Endometrial microvascular endothelial cells (primary cell): ENCODE data around the gene FOXL2NB. TPM values are rescaled to one million over a fixed set of nuclear protein-coding genes. Genes with fewer than 3 reads are reported as not detected.

ENCODE experiments used
- in situ Hi-C: cut with HindIII; loops from 2 replicates; pipeline ENCODE4 v1.10.0; 2017; ENCODE audit warnings: low sequenced_read_pairs, low pct_unique_long_range_greater_than_20kb; ENCODE audit errors: inconsistent ontology term
- total RNA-seq: library from RNA; depleted of rRNA; stranded (reverse); fragments of >200 nt; gene quantifications from one replicate; pipeline ENCODE4 v1.2.3, GENCODE V29; 2015; ENCODE audit errors: inconsistent ontology term

The FOXL2NB gene
- not detected for total RNA-seq

DNA sequence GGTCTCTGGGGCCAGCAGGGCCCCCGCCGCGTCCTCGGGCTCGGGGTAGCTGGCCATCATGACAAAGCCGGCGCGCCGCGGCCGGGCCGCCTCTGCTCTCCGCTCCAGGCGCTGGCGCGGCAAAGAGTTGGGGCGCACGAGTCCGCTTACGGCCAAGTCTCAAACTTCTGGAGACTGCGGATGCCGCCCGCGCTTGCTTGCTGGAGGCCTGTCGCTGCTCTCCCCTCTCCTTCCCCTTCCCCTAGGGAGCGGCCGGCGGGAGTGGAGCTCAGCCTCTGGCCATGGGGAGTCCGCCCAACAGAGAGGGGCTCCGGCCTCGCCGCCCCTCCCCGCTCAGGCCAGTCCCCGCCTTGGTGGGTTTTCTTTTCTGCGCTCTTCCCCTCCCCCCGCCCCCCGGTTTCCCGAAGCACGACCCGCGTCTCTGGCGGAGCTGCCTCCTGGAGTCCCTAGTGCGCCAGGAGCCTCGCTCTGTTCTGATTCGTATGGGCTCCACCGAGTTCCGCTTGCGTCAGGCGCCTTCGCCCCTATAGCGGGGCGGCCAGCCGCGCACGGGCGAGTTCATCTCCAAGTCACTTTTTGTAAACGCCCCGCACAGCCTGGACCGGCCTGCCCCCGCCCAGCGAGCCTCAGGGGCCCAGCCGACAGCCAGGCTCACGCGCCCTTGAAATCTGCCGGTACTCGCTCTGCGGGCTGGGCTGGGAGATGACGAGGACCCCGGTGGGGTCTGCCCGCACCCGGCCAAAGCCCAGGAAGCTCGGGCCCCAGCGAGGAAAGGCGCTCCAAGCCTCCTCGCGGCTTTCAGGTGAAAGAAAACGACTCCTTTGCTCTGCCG is at the start of gene FOXL2NB, which contains the start of gene FOXL2:
Gene FOXL2NB, plus strand, starts transcription at position 555 of the 832 bp plus-strand sequence. Its CDS starts 148 bp downstream, at position 703.
Gene FOXL2, minus strand, starts transcription at position 475 of the 832 bp plus-strand sequence. Its CDS starts 415 bp downstream, at position 60.
- in situ Hi-C loops: loop anchor here (25.0 kb wide), 1 partner anchor 390 kb away; the partner anchor contains the start of gene MRPS22

DNA sequence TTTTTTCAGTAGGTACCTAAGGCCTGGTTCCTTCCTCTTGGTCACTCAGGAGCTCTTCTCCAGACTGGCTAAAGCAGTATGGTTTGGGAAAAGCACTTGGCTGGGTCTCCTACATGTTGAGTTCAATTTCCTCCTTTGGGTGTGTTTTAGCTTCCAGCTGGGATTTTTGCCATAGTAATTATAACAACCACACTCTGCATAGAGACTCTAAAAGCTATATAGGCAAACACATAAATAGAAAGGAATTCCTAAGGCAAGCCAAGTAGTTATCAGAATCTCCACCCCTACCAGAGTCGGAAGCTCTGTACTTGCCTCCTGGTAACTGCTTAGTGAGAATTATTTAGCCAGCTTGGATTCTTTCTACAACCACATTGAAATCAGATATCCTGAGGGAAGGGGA is 48.7 kb upstream of the FOXL2NB start:
- in situ Hi-C loops: no loop called here

DNA sequence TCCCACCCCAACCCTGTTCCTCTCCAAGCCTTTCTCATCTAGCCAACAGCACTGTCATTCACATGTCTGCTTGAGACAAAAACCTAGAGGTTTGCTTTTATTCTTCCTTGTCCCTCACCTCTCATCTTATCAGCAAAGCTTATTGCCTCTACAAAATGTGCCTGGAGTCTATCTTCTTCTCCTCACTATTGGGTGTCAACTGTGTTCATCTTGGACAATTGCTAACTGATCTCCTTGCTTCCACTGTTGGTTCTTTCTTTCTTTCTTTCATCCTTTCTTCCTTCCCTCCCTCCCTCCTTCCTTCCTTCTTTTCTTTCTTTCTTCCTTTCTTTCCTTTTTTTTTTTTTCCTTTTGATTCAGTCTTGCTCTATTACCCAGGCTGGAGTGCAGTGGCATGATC is 48.3 kb upstream of the FOXL2NB start:
- in situ Hi-C loops: no loop called here

DNA sequence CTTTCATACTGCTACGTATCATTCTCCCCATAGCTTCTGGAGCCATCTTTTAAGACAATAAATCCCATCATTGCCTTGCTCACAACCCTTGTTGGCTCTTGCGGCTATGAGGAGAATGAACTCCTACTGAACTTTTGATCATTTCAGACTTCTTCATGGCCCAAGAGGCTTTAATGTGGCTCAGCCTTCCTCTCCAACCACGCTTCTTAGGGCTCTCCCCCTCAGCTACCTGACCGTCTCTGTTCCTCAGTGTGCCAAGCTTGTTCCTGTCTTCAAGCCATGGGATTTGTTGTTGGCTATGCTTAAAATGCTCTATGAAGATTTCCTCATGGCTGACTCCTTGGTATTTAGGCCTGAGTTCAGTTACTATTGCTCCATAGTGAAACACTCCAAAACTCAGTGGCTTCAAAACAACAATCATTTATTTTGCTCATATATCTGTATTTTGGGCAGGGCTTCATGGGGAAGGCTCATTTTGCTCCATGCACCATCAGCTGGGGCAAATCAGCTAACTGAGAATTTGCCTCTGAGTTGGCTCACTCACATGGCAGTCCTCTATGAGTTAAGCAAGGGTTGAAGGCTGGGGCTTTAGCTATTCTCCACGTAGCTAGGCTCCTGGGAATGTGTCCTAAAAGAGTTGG is 47.5 kb upstream of the FOXL2NB start:
- in situ Hi-C loops: no loop called here

DNA sequence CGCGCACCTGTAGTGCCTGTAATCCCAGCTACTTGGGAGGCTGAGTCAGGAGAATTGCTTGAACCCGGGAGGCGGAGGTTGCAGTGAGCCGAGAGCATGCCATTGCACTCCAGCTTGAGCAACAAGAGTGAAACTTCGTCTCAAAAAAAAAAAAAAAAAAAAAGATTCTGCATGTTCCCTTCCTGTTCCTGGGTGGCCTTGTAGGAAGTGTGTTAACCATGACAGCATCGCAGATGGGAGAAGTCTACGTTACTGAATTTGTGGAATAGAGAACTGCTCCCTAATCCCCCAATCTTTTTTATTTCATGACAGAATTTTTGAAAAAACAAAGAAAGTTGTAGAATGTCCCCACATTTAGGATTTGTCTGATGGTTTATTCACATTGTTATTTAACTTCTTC is 45.5 kb upstream of the FOXL2NB start:
- in situ Hi-C loops: loop anchor here (25.0 kb wide), 1 partner anchor 314 kb away; the partner anchor contains the start of gene CEP70

DNA sequence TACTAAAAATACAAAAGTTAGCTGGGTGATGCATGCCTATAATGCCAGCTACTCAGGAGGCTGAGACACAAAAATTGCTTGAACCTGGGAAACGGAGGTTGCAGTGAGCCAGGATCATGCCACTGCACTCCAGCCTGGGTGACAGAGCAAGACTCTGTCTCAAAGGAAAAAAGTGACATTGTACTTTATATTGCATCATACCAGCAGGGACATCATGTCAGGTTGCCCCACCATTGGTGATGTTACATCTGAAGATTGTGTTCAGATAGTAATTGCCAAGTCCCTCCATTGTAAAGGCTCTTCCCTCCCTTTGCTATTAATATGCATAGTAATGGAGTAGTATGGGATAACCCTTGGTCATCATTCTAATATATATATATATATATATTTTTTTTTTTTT is 44.8 kb upstream of the FOXL2NB start:
- in situ Hi-C loops: loop anchor here (25.0 kb wide), 1 partner anchor 315 kb away; the partner anchor contains the start of gene CEP70

DNA sequence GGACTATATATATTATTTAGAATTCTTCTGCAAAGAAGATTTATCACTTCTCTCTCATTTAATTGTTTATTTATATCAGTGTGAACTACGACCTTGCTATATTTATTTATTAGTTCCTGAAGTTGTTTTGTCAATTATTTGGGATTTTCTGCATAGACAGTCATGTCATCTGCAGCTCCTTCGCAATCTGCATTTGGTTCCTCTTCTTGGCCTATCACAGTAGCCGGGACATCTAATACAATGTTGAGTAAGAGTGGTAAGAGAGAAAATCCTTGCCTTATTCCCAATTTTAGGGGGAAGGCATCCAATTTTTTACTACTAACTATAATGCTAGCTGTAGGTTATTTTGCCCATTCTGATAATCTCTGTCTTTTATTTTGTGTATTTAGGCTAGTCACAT is 39.5 kb upstream of the FOXL2NB start:
- in situ Hi-C loops: loop anchor here (25.0 kb wide), 1 partner anchor 320 kb away; the partner anchor contains the start of gene CEP70

DNA sequence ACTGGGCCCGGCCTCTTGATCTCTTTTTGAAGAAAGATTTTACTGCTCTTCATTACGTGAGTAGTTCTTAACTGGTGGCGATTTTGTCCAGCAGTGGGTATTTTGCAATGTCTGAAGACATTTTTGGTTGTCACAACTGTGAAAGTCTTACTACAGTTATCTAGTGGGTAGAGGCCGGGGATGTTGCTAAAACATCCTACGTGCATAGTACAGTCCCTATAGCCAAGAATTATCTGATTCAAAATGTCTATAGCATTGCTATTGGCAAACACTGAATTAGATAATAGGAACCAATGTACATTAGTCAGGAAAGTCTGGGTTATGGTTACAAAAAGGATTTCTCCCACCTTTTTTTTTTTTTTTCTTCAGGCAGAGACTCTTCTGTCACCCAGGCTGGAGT is 38.2 kb upstream of the FOXL2NB start:
- in situ Hi-C loops: loop anchor here (25.0 kb wide), 1 partner anchor 322 kb away; the partner anchor contains the start of gene CEP70

DNA sequence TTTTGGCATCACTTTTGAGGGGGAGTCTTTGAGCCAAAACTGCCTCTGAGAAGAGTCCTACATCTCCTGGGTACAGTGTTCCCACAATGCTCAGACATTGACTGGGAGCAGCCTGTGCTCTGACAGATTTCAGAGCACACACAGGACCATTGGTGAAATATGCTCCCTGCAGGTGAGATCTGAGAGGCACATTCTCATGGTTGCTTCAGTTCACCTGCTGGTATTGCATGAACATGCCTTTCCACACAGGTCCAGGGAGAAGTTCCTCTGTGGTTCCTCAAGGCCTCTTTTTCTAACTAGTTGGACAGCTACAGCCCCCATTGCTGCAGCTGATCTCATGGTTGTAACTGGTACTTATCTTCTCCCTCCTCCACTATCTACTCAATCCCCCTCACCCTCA is 37.1 kb upstream of the FOXL2NB start:
- in situ Hi-C loops: loop anchor here (25.0 kb wide), 1 partner anchor 323 kb away; the partner anchor contains the start of gene CEP70

DNA sequence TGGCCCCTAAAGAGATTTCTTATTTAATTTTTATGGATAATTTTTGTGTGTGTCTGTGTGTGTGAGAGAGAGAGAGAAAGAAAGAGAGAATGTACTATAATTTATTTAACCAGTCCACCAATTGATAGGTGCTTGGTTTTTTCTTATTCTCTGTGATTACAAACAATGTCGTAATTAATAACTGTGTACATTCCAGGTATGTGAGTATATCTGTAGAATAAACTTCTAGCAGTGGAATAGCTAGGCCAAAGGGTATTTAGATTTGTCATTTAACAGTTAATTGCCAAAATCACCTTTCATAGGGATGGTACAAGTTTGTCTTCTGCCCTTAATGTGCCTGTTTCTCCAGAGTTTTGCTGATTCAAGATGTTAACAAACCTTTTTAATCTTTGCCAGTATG is 35.4 kb upstream of the FOXL2NB start:
- in situ Hi-C loops: loop anchor here (25.0 kb wide), 1 partner anchor 324 kb away; the partner anchor contains the start of gene CEP70

DNA sequence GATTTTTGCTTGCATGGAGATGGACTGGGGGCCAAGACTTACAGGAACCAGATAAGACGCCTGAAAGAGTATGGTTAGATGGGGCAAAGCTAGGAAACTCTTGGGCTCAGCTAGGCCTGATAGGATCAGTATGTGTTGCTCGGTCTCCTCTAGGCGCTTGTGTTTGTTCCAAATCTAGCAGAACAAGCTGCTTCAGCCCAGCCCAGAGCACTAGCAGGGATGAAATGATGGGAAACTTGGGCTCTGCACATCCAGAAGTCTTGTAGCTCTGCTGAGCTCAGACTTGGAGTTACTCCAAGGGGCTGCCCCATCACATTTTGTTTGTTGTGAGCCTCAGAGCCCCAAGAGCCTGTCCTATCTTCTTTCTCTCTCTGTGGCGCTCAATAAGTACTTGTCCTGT is 34.8 kb upstream of the FOXL2NB start:
- in situ Hi-C loops: loop anchor here (25.0 kb wide), 1 partner anchor 325 kb away; the partner anchor contains the start of gene CEP70

DNA sequence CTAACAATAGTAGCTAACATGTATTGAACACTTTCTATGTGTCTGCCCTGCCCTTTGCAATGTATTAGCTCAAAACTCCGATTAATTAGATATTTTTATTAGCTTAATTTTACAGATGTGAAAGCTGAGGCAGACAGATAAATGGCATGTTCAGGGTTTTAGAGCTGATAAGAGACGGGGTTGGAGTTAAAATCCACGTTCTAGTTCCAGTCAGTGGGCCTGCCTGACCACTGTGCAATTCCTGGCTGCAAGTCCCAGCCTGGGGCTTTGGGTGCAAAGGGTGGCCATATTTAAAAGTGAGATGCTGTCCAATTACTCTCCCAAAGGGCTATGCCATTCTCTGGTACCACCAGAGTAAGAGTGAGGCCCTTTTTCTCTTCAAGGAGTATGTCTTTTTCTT is 33.3 kb upstream of the FOXL2NB start:
- in situ Hi-C loops: loop anchor here (25.0 kb wide), 1 partner anchor 326 kb away; the partner anchor contains the start of gene CEP70

DNA sequence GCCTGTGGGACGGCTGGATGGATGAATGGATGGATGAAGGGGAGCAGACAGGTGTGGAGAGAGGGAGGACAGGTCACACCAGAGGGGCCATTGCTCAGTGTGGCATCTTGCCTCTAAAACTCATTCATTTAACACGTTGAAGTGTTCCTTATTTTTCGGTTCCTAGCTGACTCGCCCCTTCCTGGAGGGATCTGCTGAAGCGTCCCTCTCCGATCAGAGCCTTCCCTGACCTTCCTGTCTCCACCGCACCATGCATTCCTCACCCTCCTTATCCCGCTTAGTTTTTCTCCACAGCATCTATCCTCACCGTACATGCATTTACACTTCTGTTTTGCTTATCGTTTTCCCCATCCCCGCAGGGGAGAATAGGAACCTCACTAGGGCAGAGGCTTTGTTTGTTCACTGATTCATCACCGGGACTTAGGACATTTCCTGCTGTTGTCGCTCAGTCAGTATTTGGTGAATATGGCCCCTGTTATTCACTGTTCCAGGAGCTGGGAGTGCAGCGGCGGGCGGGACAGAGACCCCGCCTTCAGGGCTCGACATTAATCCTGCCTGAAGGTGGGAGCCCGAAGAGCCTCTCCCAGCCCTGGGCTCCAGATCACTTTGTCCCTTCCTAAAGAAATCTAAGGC is 32.0 kb upstream of the FOXL2NB start:
- in situ Hi-C loops: loop anchor here (25.0 kb wide), 1 partner anchor 328 kb away; the partner anchor contains the start of gene CEP70

DNA sequence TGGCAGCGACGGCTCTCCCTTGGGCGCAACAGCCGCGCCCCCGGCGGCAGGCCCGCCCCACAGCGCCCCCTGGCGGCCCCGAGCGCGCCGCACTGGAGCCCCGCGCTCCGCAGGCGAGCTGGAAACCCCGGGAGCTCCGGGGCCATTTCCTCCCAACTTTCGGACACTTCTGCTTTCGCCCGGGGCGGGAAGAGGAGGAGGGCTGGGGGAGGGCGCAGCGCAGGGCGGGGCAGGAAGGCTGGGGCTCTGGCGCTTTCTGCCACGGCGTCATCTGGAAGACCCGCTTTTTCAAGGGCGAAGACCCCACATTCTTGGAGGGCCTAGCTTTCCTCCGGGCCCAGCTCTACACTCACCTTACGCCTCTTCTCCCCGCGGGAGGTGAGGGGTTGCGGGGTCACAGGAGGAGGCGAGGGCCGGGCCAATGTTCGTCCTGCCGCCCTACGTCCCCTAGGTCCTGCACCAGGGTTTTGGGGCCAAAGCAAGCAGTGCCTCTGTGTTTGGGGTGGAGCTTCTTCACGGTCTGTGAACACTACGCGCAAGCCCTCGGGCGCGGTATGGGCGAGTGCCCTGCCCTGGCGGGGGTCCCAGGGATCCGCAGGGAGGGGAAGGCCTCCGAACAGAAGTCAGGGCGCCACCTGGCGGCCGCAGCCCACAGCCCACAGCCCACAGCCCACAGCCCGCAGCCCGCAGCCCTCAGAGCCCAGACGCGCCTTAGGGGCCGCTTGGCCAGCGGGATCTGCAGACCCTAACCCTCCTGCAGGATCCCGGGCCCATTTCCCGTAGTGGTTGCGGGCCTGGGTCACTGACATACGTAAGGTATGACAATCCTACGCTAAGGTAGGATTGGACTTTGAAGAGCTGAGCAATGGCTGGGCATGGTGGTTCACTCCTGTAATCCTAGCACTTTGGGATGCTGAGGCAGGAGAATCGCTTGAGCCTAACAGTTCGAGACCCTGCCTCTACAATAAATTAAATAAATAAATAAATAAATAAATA is 31.2 kb upstream of the FOXL2NB start:
- in situ Hi-C loops: loop anchor here (25.0 kb wide), 1 partner anchor 328 kb away; the partner anchor contains the start of gene CEP70

DNA sequence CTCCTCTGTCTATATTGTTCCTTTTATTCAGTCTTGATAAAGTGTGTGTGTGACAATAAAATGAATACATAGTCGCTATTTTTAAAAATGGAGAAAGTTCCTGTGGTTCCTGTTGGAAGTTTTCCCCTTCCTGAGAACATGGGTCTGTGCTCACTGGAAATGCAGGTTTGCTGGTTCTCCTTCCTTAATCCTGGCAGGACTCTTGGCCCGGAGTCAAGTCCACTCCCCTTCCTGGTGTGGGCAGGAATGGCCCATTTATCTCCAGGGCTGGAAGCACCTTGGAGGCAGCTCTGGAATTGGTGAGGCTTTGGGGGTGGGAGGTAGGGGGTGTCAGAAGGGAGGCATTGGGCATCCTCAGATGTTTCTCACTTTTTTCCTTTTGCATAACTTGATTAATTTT is 30.2 kb upstream of the FOXL2NB start:
- in situ Hi-C loops: loop anchor here (25.0 kb wide), 1 partner anchor 330 kb away; the partner anchor contains the start of gene CEP70

DNA sequence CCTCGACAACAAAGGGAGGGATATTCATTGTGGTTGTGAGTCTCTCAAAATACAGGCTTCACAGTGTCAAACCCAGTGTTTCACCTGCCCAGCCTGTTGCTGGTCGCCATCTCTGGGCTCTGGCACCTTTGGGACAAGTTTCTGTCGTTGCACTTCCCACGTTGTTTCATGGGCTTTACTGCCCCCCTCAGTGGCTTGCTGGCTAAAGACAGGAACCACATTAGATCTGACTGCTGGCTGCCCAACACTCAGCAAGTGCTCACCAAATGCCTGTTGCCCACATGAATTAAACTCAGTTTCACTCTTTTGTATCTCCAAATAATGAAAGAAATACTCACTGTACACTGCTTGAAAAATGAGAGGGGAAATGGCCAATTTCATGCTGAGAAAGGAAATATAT is 27.7 kb upstream of the FOXL2NB start:
- in situ Hi-C loops: loop anchor here (25.0 kb wide), 1 partner anchor 332 kb away; the partner anchor contains the start of gene CEP70
